ENCODE results near the gene RASGRP1.

RASGRP1 gene

GRCh38 chr15:38504680-38505467 is 59.7 kb downstream of the RASGRP1 start:
- DNase-seq (ENCODE audit: low spot score) = no peak

GRCh38 chr15:38503496-38503895 is 61.1 kb downstream of the RASGRP1 start:
- no peak for DNase-seq (ENCODE audit: low spot score)

DNA sequence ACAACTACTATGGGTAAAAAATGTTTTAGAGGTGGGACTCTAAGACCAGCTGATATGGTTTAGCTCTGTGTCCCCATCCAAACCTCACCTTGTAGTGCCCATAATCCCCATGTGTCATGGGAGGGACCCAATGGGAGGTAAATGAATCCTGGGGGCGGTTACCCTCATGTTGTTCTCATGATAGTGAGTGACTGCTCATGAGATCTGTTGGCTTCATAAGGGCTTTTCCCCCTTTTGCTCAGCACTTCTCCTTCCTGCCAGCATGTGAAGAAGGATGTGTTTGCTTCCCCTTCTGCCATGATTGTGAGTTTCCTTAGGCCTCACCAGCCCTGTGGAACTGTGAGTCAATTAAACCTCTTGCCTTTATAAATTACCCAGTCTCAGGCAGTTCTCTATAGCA is 65.0 kb downstream of the RASGRP1 start:
- no peak for DNase-seq (ENCODE audit: low spot score)

DNA sequence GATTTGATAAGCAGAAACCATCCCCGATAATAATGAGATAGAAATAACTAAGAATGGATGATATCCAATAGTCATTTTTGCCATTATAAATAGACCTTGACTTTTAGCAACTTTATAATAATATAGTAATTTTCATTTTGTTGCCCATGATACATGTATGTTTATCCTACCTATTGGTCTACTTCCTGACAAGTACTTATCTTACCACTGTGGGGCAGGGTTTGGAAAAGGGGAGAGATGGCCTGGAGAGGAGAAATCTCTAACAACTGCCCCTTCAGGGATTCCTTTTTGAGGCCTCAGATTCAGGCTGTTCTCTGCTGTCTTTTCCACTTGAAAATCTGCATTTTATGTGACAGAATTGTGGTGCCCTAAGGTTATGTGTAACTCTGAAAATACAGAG is 68.5 kb downstream of the RASGRP1 start:
- no peak for DNase-seq (ENCODE audit: low spot score)

GRCh38 chr15:38490242-38490922 is 74.2 kb downstream of the RASGRP1 start:
- DNase-seq (ENCODE audit: low spot score) = no peak

- no peak for DNase-seq (ENCODE audit: low spot score)
Observed at GRCh38 chr15:38487378-38487777, 77.2 kb downstream of the RASGRP1 start.

DNA sequence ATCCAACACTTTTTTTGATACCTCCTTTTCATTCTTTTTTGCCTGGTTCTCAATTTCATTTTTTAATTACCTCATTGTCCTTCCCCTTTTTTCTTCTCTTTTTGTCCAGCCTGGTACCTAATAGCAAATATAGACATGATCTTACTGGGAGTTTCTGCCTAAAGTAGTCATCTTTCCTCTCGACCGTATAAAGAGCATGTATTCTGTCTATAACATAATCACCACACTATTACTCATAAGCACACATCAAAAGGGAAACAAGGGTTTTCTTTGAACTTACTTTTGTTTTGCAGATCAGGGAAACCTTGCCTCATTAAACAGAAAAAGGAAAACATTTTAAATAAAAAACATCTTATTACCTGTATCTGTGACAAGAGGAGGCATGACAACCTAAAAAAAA is 77.7 kb downstream of the RASGRP1 start:
- no peak for DNase-seq (ENCODE audit: low spot score)

DNA sequence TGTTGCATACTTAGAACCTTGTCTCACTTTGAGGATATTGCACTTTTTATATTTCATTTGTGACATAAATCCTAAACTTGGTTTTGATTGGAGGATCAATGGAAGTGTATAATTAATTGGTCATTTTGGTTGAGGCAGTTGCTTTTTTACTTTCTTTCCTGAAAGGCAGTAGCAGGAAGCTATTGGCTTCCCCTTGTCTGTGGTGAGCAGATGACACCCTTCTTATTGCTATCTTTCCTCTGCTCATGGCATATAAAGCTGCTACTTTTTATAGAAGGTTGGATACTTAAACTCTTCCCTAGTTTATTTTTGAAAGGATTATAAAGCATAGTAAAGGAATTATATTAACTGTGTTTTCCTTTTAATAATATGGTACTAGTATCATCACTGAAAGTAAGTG is 82.0 kb downstream of the RASGRP1 start:
- no peak for DNase-seq (ENCODE audit: low spot score)

DNA sequence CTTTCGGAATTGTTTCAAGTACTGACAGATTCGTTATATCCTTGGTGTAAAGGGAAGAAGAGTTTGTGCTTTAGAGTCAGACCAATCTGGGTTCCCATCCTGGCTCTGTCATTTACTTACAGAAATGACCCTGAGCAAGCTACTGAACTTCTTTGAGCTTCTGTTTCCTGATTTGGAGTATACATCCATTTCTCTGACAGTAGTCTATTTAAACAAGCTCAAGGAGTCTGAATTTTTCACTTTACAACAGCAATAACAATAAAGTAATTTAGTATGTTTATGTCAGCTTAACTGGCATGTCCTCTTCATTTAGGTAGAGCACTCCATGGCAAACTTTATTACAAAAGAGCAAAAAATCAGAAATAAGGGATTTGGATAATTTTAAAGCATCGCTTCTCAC is 82.9 kb downstream of the RASGRP1 start:
- DNase-seq (ENCODE audit: low spot score) = no peak

DNA sequence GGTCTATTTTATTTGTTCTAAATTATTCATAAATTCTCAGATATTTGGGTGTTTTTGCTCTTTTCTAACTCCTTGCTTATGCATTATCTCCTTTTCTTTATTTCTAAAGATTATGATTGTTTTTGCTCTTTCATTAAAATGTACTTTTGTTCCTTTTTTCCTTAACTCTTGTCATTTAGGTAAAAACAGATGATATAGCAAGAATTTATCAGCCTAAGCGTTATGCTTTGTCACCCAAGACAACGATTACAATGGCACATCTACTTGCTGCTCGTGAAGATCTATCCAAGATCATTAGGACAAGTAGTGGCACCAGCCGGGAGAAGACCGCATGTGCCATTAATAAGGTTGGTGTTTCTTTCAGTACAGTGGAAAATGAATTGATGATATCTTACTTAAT is 83.5 kb downstream of the RASGRP1 start:
- no peak for DNase-seq (ENCODE audit: low spot score)

GRCh38 chr15:38479756-38480155 is 84.9 kb downstream of the RASGRP1 start:
- DNase-seq (ENCODE audit: low spot score) = no peak

GRCh38 chr15:38479266-38479665 is 85.3 kb downstream of the RASGRP1 start:
- DNase-seq (ENCODE audit: low spot score) = no peak

- no peak for DNase-seq (ENCODE audit: low spot score)
Observed at GRCh38 chr15:38477637-38478036, 87.0 kb downstream of the RASGRP1 start.

DNA sequence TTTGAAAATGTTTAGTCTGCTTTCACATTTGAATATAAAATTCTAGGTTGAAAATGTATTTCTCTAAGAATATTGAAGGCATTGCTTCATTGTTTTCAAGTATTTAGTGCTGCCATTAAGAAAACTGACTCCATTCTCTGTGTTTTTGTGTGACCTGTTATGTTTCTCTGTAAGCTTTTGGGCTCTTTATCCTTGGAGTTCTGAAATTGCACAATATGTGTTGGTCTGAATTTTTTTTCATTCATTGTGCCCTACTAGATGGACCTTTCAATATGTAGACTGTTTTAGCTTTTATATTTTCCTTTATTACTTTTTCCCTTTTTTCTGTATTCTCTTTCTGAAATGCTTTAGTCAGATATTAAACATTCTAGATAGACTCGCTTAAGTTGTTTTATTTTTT is 88.5 kb downstream of the RASGRP1 start:
- DNase-seq (ENCODE audit: low spot score) = no peak

DNA sequence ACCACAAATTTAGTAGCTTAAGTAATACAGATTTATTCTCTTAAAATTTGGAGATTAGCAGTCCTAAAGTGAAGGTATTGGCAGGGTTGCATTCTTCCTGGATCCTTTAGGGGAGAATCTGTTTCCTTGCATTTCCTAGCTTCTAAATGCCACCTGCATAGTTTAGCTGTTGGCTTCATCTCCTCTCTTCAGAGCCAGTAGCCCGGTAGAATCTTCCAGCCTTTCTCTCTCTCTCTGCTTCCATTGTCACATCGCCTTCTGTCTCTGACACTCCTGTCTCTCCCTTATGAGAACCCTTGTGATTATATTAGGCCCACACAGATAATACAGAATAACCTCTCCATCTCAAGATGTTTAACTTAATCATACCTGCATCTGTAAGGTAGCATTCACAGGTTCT is 89.3 kb downstream of the RASGRP1 start:
- no peak for DNase-seq (ENCODE audit: low spot score)

DNA sequence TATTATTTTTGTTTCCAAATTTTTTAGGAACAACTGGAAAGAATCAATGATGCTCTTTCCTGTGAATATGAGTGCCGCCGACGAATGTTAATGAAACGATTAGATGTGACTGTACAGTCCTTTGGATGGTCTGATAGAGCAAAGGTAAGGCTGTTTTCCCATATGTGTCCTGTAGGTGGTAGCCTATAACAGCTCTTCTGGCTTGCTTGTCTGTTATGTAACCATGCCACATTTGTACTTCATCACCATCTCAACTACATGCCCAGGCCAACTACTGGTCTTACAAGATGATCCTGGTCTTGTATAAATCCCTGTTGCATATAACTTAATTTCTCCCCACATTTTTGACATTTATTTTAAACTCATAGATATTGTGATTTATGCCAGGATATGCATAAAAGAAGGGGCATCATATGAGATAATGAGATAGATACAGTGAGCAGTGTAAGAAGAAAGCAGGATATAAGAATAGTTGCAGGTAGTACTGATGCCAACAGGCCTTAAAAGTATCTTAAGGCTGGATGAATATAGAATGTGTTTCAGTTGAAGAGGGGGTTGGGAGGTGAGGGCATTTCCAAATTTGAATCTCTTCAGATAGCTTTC is 90.4 kb downstream of the RASGRP1 start:
- DNase-seq (ENCODE audit: low spot score) = peak; percentile 13

- DNase-seq (ENCODE audit: low spot score) = no peak
Observed at GRCh38 chr15:38471974-38472373, 92.6 kb downstream of the RASGRP1 start.

DNA sequence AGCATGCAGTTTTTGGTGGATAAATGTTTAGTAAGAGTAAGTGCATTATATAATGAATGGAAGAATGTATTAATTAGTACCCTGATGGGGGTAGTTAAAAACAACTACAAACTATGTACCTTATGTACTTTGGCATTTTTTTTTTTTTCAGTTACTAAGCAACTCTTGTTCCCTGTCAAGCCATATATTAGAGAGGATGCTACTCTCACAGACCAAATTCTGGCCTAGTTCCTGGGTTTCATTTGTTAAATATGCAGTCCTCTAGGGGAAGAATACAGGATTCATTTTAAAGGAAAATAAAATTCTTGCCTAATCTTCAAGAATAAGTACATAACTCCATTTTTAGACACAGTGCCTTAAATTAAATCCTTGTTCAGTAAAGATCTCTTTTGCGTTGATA is 93.8 kb downstream of the RASGRP1 start:
- DNase-seq (ENCODE audit: low spot score) = no peak

- DNase-seq (ENCODE audit: low spot score) = no peak
Observed at GRCh38 chr15:38464675-38465074, 99.9 kb downstream of the RASGRP1 start.

DNA sequence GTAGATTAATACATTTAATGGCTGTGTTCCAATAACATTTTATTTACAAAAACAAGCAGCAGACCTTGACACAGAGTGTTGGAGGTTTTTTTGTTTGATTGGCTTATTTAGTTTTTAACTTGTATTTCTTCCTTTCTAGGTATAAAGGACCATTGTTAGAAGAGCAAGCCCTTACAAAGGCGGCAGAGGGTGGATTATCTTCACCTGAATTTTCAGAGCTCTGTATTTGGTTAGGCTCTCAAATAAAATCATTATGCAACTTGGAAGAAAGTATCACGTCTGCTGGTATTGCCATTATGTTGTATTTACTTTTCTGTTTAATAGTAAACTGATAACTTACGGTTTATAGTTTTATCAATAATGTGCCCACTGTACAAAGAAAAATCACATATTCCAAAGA is 100.7 kb downstream of the RASGRP1 start:
- no peak for DNase-seq (ENCODE audit: low spot score)

GRCh38 chr15:38461066-38461833 is 103.4 kb downstream of the RASGRP1 start:
- no peak for DNase-seq (ENCODE audit: low spot score)

DNA sequence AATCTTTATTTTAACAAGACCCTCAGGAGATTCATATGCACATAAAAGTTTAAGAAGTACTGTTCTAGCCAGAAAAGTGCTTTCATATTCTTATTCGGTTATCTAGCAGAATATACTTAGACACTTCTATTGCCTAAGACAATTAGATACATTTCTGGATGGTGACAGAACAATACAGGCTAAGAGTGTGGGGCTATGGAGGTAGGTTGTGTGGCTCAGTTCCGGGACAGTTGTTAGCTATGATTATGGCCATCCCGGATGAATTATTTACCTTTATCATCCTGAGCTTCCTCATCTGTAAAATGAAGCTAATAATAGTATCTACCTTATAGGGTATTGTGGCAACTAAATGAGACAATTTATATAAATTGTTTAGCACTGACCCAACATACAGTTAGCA is 104.1 kb downstream of the RASGRP1 start:
- no peak for DNase-seq (ENCODE audit: low spot score)

GRCh38 chr15:38459480-38459879 is 105.1 kb downstream of the RASGRP1 start:
- DNase-seq (ENCODE audit: low spot score) = no peak

Measured in HuH-7 (cell line).